A204.1 (cell line): ENCODE data around the gene TYMP.

Source experiments
- FAIRE-seq: peaks from 2 replicates; lab custom pipeline; 2012; peaks lifted over from hg19 to GRCh38; lab: Jason Lieb, UNC

TYMP gene

DNA sequence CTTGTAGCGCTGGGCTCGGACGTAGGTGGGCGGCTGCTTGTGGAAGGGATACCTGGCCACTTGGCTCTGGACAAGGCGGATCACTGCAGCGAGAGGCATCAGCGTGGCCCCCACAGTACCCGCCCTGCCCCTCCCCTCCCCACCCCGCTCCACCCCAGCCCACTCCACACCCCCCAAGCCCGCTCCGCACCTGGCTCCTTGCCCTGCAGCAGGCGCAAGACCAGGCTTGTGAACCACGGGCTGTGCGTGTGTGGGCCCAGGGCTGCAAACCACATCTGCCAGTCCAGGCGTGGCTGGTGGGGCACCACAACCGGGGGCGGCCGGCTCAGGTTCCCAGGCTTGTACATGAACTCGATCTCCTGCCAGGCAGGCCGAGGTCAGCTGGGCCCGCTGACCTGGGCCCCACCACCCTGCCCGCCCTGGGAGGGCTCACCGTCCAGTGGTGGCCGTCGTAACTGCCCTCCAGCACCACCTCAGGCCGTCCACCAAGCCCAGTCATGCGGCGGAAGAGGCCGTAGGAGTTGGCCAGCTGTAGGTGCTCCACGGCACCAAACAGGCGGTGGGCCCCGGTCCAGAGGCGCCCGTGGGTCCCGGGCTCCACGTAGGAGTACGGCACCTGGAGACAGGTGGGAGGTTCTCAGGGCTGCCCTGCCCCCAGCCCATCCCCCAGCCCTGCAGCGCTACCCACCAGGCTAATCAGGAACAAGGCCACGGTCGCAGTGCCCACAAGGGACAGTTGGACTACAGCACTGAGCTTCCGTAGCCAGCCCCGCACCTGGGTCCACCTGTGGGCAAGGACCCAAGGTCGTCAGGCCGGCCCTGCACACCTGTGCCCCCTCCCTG is 25.2 kb downstream of the TYMP start:
- no peak for FAIRE-seq

DNA sequence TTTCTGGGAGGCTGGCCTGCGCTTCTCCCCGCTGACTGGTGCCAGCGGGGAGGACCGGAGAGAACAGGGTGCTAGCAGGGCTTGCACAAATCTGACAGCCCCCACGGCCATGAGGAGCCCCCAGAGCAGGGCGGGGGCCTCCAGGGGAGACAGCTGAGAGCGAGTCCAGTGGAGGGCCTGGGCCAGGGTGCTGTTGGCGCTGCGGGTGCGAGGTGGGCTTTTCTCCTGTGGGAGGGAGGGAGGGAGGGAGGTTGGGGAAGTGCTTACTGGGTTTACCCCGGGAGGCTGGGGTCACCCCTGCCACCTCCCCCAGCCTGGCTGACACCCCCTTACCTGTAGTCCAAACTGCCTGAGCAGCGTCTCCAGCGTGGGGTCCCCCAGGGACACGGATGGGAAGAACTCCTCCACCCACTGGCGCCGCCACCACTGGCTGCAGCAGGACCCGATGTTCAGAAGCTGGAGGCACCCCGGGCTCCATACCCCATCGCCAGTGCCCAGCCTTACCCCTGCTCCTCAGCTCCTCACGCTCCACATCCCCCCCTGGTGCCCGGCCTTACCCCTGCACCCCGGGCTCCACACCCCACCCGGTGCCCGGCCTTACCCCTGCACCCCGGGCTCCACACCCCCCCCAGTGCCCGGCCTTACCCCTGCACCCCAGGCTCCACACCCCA is 26.2 kb downstream of the TYMP start:
- no peak for FAIRE-seq

DNA sequence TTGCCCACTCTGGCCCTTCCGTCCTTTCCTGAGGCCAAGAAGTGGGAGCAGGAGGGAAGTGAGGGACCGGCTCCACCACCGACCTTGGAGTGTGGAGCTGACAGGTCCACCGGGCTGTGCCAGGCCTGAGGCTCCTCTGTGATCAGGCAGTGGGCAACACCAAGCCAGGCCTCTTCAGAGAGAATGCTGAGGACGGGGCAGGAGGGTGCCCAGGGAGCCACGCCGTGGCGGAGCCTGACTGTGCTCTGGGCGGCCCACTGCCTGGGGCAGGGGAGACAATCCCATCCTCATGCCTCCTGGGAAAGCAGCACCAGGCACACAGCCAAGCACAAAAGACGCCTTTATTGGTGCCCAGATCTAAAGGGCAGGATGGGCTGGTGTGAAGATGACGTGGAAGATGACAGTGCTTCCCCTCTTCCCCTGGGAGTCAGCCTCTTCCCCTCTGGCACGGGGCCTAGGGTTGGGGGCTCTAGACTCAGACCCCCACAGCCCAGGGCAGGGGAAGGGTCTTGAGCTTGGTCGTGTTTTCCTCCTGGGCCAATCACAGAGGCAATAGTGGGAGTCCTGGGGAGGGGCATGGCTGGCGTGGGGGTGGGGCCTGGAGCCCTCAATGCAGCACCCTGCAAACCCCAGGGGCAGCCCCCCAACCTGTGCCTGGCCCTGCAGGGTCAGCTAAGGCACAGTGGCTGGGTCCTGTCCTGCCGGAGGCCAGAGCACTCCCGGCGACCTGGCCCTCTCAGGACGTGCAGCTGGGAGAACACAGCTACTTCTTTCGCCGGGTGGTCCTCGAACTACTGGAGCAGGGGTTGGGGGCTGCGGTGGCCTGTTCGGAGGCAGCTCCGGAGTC is 27.0 kb downstream of the TYMP start:
- FAIRE-seq = no peak

DNA sequence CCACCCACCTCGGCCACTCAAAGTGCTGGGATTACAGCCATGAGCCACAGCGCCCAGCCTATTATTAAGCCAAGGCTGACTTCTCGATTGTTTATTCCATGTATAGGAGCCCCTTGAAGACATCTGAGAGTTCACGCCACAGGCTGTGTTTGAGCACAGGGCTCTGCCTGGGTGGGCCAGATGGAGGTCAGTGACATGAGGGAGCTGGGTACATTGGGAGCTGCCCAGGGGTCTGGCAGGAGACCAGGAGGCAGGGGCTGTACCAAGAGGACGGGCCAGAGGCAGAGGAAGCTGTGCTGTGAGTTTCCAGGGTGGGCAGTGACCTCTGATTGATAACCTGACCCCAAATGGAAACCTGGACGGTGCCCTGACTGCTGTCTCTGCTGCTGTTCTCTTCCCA is 27.7 kb downstream of the TYMP start:
- no peak for FAIRE-seq

DNA sequence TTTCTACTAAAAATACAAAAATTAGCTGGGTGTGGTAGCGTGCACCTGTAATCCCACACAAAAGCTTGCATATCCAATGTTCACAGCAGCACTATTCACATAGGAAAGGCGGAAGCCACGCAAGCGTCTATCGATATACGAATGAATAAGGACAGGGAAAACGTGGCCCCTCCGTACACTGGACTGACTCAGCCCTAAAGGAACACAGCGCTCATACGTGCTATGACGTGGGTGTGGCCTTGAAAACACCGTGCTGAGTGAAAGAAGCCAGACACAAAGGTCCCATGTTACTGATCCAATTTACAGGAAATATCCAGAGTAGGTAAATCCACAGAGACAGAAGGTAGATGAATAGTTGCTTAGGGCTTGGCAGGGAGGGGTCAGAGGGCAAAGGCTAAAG is 29.4 kb downstream of the TYMP start:
- FAIRE-seq = no peak

DNA sequence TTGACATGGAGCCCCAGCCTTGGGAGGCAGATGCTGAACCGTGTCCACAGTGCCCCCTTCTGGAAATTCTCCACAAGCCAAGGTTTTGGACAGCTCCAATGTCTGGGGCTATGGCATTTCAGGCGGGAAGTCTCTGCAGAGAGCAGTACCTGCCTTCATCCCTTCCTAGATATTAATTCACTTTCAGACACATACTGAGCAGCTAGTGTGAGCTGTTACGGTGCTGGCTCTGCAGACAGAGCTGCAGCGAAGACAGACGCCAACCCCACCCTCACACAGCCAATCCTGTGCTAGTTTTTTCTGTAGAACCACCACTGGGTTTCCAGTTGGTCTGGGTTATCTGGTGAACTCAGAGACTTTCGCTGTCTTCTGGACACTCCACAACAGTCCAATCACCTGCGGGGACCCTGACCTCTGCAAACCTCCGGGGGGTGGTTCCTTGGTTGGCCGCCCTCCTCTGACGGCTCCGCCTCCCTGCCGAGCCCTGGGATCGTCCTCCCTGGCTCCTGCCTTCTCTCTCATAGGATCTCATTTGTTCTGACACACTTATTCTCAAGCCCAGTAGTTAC is 31.4 kb downstream of the TYMP start:
- peak; percentile 57 for FAIRE-seq

DNA sequence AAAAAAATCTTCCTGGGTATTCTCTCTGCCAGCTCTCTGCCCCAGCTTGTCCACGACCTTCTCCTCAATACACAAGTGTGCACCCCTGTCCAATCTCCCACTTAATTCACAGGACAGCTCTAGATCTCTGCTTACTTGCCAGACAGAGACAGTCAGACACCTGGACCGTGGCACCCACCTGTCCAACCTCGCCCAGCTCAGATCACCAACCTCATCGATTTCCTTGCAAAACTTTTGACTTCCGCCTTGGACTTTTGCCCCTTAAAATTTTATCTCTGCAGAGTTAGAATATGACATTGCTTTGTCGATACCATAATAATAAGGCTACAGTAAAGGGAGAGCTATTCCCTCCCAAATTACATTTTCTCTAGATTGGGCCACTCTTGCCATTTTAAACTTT is 32.7 kb downstream of the TYMP start:
- no peak for FAIRE-seq

DNA sequence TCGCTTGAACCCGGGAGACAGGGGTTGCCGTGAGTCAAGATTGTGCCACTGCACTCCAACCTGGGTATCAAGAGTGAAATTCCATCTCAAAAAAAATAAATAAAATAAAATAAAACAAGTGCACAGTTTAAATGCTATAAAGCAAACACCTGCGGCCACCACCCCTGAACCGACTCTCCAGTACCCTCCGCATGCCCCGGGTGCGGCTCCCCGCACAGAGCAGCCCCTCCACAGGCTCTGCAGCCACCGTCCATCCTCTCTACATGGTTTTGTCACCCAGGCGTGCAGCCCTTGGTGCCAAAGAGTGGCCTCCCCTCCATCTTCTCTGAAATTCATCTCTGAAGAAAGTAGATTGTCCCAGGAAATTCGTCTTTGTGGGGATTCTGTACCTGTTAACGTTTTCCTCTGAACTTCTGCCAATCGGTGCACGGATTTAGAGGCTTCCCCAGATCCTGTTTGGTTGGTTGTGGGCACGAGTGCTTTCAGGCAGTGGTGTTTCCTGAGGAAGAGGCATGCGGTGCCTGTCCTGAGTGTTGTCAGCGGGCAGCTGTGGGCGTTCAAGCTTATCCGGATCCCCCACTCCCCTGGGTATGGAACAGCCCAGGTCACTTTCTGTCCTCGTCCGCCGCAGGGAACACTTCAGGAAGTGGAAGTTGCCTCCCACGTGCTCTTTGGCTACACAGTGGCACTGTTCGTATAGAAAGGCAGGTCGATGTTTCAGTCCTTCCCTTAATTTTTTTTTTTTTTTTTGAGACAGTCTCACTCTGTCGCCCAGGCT is 39.1 kb downstream of the TYMP start:
- no peak for FAIRE-seq

DNA sequence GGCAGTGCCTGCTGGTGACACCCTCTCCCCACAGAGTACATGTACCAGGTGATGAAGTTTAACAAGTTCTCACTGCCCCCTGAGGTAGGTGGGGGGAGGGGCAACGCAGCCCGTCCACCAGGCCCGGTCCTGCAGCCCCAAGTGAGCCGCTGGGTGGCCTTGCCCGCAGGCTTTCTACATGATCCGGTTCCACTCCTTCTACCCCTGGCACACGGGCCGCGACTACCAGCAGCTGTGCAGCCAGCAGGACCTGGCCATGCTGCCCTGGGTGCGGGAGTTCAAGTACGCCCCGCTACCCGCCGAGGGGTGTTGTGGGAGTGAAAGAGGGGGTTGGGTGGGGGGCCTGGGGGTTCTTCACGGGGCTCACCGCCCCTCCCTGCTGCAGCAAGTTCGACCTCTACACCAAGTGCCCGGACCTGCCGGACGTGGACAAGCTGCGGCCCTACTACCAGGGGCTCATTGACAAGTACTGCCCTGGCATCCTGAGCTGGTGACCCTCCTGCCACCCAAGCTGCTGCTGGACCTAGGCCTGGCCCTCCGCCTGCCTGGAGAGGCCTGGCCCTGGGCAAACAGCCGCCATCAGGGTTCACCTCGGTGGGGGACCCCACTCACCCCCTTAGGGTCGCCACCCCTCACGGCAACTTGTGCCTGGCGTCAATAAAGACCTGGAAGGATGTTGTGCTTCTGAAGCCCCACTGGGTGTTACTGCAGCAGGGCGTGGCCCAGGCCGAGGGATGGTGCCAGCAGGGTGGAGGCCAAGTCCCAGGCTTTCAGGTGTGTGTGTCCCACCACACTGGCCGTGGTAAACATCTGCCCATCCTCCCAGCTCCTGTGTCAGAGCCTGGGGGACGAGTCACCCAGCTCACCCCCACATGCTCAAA is 40.2 kb downstream of the TYMP start:
- FAIRE-seq = no peak

DNA sequence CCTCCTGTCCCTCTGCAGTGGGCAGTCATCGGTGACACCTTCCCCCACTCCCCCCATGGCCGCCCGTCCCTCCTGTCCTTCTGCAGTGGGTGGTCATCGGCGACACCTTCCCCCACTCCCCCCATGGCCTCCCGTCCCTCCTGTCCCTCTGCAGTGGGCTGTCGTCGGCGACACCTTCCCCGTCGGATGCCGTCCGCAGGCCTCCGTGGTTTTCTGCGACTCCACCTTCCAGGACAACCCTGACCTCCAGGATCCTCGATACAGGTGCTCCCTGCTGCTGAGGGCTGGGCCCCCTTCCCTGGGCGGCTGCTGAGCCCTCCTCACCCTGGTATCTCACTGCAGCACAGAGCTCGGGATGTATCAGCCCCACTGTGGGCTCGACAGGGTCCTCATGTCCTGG is 40.9 kb downstream of the TYMP start:
- no peak for FAIRE-seq

DNA sequence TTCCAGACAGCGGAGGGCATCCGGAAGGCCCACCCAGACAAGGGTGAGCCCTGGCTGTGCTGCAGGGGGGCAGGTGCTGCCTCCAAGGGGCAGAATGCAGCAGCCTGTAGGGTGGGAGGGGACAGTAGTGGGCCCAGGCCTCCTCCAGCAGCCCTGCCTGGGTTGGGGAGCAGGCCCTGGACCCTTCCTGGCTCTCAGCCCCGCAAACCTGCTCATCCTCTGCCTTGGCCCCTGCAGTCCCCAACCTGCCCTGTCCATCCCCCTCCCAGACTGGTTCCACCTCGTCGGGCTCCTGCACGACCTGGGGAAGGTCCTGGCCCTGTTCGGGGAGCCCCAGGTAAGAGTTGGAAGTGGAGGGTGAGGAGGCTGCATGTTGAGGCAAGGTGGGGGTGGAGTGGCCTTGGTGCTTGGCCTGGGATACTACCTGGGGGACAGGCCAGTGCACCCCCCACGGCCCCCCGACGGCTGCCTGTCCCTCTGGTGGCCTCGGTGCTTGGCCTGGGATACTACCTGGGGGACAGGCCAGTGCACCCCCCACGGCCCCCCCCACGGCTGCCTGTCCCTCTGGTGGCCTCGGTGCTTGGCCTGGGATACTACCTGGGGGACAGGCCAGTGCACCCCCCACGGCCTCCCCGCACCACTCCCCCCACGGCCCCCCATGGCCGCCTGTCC is 41.7 kb downstream of the TYMP start:
- FAIRE-seq = no peak

DNA sequence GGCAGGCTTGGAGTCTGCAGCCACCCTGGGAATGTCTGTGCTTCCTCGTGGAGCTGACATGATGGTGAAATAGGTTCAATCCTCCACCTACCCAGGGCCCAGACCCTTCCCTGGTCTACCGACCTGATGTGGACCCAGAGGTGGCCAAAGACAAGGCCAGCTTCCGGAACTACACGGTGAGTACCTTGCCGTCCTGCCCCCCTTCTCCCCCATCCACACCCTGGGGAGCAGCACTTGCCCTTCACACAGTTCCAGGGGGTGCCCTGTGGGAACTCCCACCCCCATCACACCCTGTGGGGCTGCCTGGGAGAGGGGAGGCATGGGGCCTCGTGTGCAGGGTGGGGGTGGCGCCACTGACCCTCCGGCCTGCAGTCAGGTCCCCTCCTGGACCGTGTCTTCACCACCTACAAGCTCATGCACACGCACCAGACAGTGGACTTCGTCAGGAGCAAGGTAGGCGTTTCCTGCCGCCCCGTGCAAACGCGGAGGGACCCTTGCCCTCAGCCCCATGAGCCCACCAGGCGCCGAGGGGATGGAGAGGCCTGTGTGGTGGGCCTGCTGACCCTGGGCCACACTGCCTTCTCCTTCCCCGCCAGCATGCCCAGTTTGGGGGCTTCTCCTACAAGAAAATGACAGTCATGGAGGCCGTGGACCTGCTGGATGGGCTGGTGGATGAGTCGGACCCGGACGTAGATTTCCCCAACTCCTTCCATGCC is 42.4 kb downstream of the TYMP start:
- FAIRE-seq = no peak

DNA sequence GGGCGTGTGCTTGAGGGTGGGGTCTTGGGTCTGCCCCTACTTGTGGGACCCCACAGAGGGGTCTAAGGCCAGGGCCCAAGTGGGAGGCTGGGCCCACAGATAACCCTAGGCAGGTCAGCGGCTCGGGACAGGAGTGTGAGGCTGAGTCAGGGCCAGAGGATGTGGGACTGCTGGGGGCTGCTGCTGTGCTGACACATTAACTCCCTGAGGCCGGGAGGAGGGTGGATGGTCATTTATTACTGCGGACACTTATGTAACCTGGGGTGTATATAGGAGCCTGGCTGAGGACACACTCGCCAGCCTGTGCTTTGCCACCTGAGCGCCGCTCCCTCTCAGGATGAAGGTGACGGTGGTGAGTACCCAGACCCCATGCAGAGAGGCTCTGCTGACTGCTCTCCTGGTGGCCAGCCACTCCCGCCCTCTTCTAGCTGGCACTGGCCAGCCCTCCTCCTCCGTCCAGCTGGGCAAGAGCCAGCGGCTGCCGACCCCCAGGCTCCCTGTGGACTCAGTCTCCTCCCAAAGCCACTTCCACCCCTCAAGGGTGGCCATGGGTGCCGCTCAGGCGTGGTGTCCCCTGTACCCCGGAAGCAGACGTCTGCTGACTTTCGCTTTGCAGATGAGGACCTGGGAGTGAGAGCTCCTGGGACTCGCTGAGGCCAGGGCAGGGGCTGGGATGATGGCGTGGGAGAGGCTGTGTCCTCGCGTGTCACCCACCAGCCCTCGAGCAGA is 43.1 kb downstream of the TYMP start, which contains the start of gene MIOX:
Gene MIOX (plus strand): TSS at position 299 of the 729 bp plus-strand sequence. CDS start 39 bp downstream, at position 338.
- no peak for FAIRE-seq

DNA sequence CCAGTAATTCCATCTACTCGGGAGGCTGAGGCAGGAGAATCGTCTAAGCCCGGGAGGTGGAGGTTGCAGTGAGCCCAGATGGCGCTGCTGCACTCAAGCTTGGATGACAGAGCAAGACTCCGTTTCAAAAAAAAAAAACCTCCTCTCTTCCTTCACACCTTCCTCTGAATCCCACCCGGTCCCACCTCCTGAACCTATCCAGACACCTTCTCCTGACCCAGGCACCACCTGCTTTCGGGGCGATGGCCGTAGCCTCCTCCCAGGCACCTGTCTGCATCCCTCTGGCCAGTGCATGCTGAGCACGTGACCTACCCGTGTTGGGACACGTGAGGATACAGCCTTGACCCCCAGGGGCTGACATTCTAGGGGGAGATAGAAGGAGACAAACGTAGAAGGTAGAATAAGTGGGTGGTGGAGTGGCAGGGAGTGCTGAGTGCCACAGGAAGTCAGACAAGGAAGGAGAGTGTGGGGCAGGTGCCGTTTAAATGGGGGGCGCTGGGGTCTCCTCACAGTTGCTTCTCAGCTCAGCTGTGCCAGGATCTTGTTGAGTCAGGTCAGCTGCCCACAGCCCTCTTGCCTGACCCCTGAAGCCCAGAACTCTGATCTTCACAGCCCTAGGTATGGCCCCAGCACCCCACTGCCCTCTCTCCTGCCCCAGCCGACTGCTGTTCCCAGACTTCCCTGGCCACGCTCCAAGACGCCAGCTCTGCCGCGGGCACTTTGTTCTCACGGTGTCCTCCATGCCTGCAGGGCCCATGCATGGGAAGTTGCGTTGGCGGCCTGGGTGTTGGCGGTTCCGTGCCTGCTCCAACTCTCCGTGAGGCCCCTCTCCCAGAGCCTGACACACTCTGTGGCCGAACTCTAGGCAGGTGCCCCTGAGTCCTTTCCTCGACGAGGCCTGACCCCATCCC is 44.3 kb downstream of the TYMP start:
- no peak for FAIRE-seq

DNA sequence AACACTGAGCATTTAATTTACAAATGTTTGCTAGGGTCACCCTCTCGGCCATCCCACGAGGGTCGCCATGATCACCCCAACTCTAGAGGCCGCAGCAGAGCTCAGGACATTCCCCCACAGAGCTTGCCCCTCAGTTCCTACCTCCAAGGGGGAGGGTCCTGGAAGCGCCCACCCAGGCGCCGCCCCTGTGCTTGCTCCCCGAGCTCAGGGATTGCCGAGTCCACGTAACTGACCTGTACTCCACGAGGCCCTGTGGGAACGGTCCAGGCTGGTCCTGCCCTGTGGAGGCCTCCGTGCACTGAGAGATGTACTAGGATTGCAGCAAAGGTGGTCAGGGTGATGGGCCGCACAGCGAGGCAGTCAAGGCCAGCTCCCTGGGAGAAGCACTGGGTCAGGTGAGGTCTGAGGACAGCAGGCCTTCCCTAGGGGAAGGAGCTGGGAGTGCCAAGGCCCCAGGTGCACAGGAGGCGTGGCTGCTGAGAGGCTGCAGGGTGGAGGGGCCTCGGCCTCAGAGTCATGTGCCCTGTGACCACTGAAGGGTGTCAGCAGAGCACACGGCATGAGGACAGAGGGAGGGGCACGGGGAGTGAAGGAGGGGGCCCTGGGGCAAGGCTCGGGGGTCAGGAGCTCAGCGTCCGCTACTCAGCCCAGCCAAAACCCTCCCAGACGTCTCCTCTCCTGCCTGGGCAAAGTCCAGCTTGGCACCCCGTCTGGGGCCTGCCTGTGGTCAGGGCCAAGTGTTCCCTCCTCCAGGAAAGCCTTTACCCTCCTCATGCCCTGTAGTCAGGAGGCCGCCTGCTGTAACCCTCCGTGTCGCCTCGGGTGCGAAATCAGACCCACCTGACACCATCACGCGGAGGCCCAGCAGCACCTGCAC is 45.6 kb downstream of the TYMP start:
- no peak for FAIRE-seq

DNA sequence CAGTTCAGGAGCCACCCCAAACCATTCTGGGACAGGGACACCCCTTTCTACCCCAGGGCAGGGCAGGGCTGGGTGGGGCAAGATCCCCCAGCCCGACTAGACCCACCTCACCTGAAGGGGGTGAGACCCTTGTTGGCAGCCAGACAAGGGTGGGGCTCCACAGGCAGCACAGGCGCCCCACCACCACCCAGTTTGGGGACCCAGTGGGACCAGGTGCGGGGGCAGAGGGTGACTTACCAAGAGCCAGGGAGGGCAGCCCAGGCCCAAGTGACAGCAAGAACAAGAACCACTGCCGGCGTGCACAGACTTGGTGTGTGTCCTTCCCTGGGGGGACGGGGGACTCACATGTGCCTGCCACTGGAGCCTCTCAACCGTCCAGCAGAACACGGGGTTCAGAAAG is 46.3 kb downstream of the TYMP start:
- FAIRE-seq = no peak

DNA sequence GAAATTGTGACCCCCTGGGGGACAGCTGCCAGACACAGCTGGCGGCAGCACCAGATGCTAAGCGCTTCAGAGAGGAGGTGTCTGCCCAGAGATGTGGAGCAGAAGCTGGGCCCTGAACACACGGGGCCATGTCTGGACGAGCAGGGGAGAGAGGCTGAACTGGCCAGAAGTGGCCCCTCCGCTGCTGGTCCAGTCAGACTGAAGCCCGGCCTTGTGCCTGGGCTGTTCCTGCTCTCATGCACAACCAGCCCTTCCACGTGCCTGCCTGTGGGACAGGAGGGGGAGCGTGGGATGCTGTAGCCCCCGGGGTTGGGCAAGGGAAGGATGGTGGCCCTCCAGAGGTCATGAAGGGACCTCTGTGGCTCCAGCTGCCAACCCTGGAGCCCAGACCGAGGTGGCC is 46.7 kb downstream of the TYMP start:
- no peak for FAIRE-seq
